ENCODE results near the gene ADAM8.
"Not testable (repeated sequence)": the region's sequence is repeated elsewhere in the genome, so short reads cannot be mapped to it uniquely, and the experiment has no call there.

ADAM8 gene

GRCh38 chr10:133276435-133277201 lies at the start of gene ADAM8:
ADAM8 (minus strand) TSS chr10:133276868; CDS start chr10:133276817, 51 bp downstream.
- DNase-seq (ENCODE audit: insufficient read length, low spot score) (no peak), FAIRE-seq (no peak)

- no peak for FAIRE-seq
- no peak for DNase-seq (ENCODE audit: insufficient read length, low spot score)
These were observed 49.5 kb upstream of the ADAM8 start for GRCh38 chr10:133326223-133326551.

- FAIRE-seq (no peak), DNase-seq (ENCODE audit: insufficient read length, low spot score) (no peak)
These were observed 49.0 kb upstream of the ADAM8 start for GRCh38 chr10:133325440-133326222.

- DNase-seq (ENCODE audit: insufficient read length, low spot score) (no peak), FAIRE-seq (no peak)
These were observed 48.2 kb upstream of the ADAM8 start for GRCh38 chr10:133324857-133325260.

- DNase-seq (ENCODE audit: insufficient read length, low spot score): no peak
- no peak for FAIRE-seq
These were observed 47.6 kb upstream of the ADAM8 start for GRCh38 chr10:133324198-133324792.

GRCh38 chr10:133322064-133322709 lies 45.5 kb upstream of the ADAM8 start:
- DNase-seq (ENCODE audit: insufficient read length, low spot score); FAIRE-seq: not testable (repeated sequence)

GRCh38 chr10:133320852-133321422 lies 44.3 kb upstream of the ADAM8 start:
- not testable (repeated sequence) for DNase-seq (ENCODE audit: insufficient read length, low spot score); FAIRE-seq

GRCh38 chr10:133318494-133319127 lies 41.9 kb upstream of the ADAM8 start:
- no peak for FAIRE-seq
- no peak for DNase-seq (ENCODE audit: insufficient read length, low spot score)

- FAIRE-seq (no peak), DNase-seq (ENCODE audit: insufficient read length, low spot score) (no peak)
These were observed 40.1 kb upstream of the ADAM8 start for GRCh38 chr10:133316732-133317131.

- no peak for DNase-seq (ENCODE audit: insufficient read length, low spot score)
- FAIRE-seq: no peak
These were observed 39.6 kb upstream of the ADAM8 start for GRCh38 chr10:133316266-133316665.

GRCh38 chr10:133315847-133316246 lies 39.2 kb upstream of the ADAM8 start:
- DNase-seq (ENCODE audit: insufficient read length, low spot score): no peak
- FAIRE-seq: no peak

- DNase-seq (ENCODE audit: insufficient read length, low spot score): no peak
- no peak for FAIRE-seq
These were observed 38.2 kb upstream of the ADAM8 start for GRCh38 chr10:133314911-133315310.

GRCh38 chr10:133313192-133313591 lies 36.5 kb upstream of the ADAM8 start:
- no peak for FAIRE-seq

GRCh38 chr10:133312769-133313145 lies 36.1 kb upstream of the ADAM8 start:
- no peak for DNase-seq (ENCODE audit: insufficient read length, low spot score)

More at GRCh38 chr10:133313192-133313591, 36.5 kb upstream of the ADAM8 start:
- DNase-seq (ENCODE audit: insufficient read length, low spot score): no peak

GRCh38 chr10:133312016-133312768 lies 35.5 kb upstream of the ADAM8 start:
- no peak for FAIRE-seq

More at GRCh38 chr10:133312769-133313145, 36.1 kb upstream of the ADAM8 start:
- no peak for FAIRE-seq

GRCh38 chr10:133311570-133311969 lies 34.9 kb upstream of the ADAM8 start:
- FAIRE-seq (no peak), DNase-seq (ENCODE audit: insufficient read length, low spot score) (no peak)

More at GRCh38 chr10:133312016-133312768, 35.5 kb upstream of the ADAM8 start:
- no peak for DNase-seq (ENCODE audit: insufficient read length, low spot score)

- no peak for FAIRE-seq
These were observed 34.1 kb upstream of the ADAM8 start for GRCh38 chr10:133310789-133311188.

GRCh38 chr10:133310399-133310755 lies 33.7 kb upstream of the ADAM8 start:
- no peak for DNase-seq (ENCODE audit: insufficient read length, low spot score)
- FAIRE-seq: no peak

More at GRCh38 chr10:133310789-133311188, 34.1 kb upstream of the ADAM8 start:
- DNase-seq (ENCODE audit: insufficient read length, low spot score): no peak

- FAIRE-seq: no peak
These were observed 33.2 kb upstream of the ADAM8 start for GRCh38 chr10:133309720-133310398.

More at GRCh38 chr10:133309720-133310398, 33.2 kb upstream of the ADAM8 start:
- no peak for DNase-seq (ENCODE audit: insufficient read length, low spot score)

Measured in HTR-8/SVneo (cell line).